Kidney (tissue), 14 donors: ENCODE measurements around the gene PRR29. TPM values are rescaled to one million over a fixed set of nuclear protein-coding genes. Genes with fewer than 3 reads are reported as not detected.
A peak's percentile ranks its signal among the peaks of the same experiment; 100 is the strongest.

Experiments
- DNase-seq, 5 donors: peaks; one replicate each; pipeline ENCODE4 v3.0.0-alpha.2; 2013 to 2020
- FAIRE-seq: peaks from 2 replicates; lab custom pipeline; 2012; peaks lifted over from hg19 to GRCh38; lab: Jason Lieb, UNC
- H3K27ac ChIP-seq, 2 donors: one replicate each; pipeline ENCODE4 v1.7.0; 2013; ENCODE audit warnings: low read depth in 2 of 2, low read length in 2 of 2, inconsistent platforms in 1 of 2
- H3K27me3 ChIP-seq: one replicate; pipeline ENCODE4 v1.7.1; 2013; ENCODE audit warnings: low read length, inconsistent platforms; ENCODE audit not compliant: control insufficient read depth, insufficient read depth
- H3K36me3 ChIP-seq, 3 donors: one replicate each; pipeline versions ENCODE4 v1.7.0 to v1.7.1; 2013; ENCODE audit warnings: low read length in 3 of 3, control low read depth in 1 of 3, inconsistent platforms in 1 of 3; ENCODE audit not compliant: insufficient read depth in 3 of 3, control insufficient read depth in 2 of 3
- H3K4me1 ChIP-seq, 3 donors: one replicate each; pipeline versions ENCODE4 v1.7.0 to v1.7.1; 2013; ENCODE audit warnings: low read length in 3 of 3, inconsistent platforms in 1 of 3, low read depth in 1 of 3; ENCODE audit not compliant: control insufficient read depth in 2 of 3, insufficient read depth in 2 of 3
- H3K4me3 ChIP-seq, 3 donors: one replicate each; pipeline versions ENCODE4 v1.7.0 to v1.8.1; 2013; ENCODE audit warnings: low read length in 3 of 3, control low read depth in 1 of 3, inconsistent platforms in 1 of 3
- H3K9ac ChIP-seq, 3 donors: one replicate each; pipeline versions ENCODE4 v1.7.0 to v1.7.1; 2013; ENCODE audit warnings: low read length in 3 of 3, control low read depth in 1 of 3, inconsistent platforms in 1 of 3
- H3K9me3 ChIP-seq, 3 donors: one replicate each; pipeline versions ENCODE4 v1.7.0 to v1.7.1; 2013; ENCODE audit warnings: low read length in 3 of 3, control low read depth in 1 of 3, inconsistent platforms in 1 of 3; ENCODE audit not compliant: control insufficient read depth in 2 of 3, insufficient read depth in 1 of 3
- intact Hi-C: fragments of 100-400 bp; cut with DNase I; formaldehyde crosslinking; loops from one replicate; pipeline ENCODE4 v1.11.1; 2022
- polyA plus RNA-seq: library from polyadenylated mRNA; stranded (reverse); fragments of 350-450 nt; fragmentation: Illumina TruSeq; extraction: RNeasy Lipid Tissue Mini Kit (QIAGEN cat#74804); gene quantifications from one replicate; pipeline ENCODE4 v1.2.3, GENCODE V29; 2014; ENCODE audit warnings: low read depth, low replicate concordance; ENCODE audit not compliant: insufficient read depth
- total RNA-seq: library from RNA; stranded (reverse); fragmentation: NEBNext Ultra II Directional; extraction: Animal tissue kit (Norgen Biotek cat#: 25700); gene quantifications from one replicate; pipeline ENCODE4 v1.2.1, GENCODE V29; 2021
- TF ChIP-seq, protein P1 (sequence below): IDR thresholded peaks from 3 replicates; pipeline ENCODE4 v1.5.1; 2012; ENCODE audit warnings: mild to moderate bottlenecking, moderate library complexity, borderline replicate concordance; ENCODE audit not compliant: insufficient read depth; ENCODE audit errors: extremely low read depth
- donor health status: control.
- donor health status: control.
- donor health status: control.
- donor health status: control.
- donor health status: control.
- donor health status: DM: yes; HTN: yes; CAD: no.
- donor health status: Normal renal cell carcinoma (clear cell type).

The PRR29 gene
- total and polyA plus RNA-seq, 2 donors from 2014 or later: 1.2 to 4.4 TPM

GRCh38 chr17:64025732-64026294, 27.7 kb downstream of the PRR29 start:
- no peak overlapping the region for H3K9ac ChIP-seq
- H3K9me3 ChIP-seq: no peaks in the 10 kb centered on the region
- TF ChIP-seq, protein P1, sequence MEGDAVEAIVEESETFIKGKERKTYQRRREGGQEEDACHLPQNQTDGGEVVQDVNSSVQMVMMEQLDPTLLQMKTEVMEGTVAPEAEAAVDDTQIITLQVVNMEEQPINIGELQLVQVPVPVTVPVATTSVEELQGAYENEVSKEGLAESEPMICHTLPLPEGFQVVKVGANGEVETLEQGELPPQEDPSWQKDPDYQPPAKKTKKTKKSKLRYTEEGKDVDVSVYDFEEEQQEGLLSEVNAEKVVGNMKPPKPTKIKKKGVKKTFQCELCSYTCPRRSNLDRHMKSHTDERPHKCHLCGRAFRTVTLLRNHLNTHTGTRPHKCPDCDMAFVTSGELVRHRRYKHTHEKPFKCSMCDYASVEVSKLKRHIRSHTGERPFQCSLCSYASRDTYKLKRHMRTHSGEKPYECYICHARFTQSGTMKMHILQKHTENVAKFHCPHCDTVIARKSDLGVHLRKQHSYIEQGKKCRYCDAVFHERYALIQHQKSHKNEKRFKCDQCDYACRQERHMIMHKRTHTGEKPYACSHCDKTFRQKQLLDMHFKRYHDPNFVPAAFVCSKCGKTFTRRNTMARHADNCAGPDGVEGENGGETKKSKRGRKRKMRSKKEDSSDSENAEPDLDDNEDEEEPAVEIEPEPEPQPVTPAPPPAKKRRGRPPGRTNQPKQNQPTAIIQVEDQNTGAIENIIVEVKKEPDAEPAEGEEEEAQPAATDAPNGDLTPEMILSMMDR: peak; percentile 84
- H3K4me3 ChIP-seq: peak overlapping the region in 2 of 3 donors; percentile 33 to 55
- H3K27me3 ChIP-seq: no peaks in the 10 kb centered on the region
- peak overlapping the region in 1 of 2 donors; percentile 39 for H3K27ac ChIP-seq
- intact Hi-C loops: loop anchor here (5.0 kb wide), 1 partner anchor 106 kb away; the partner anchor contains the start of gene ERN1
- peaks cover 0 to 6% (median 0%) of the 10 kb centered on the region in 3 donors for H3K4me1 ChIP-seq
- FAIRE-seq (no peak), DNase-seq (peak; percentile 71 to 92 (median 80))
- H3K36me3 ChIP-seq: no peaks in the 10 kb centered on the region

GRCh38 chr17:64028874-64029464, 30.8 kb downstream of the PRR29 start:
- H3K9ac ChIP-seq: no peak overlapping the region
- intact Hi-C loops: loop anchor here (5.0 kb wide), 1 partner anchor 103 kb away; the partner anchor contains the start of gene ERN1
- FAIRE-seq (no peak), DNase-seq (peak in 3 of 5 donors; percentile 46 to 70 (median 63))
- H3K27me3 ChIP-seq: no peaks in the 10 kb centered on the region
- H3K9me3 ChIP-seq: no peaks in the 10 kb centered on the region
- no peaks in the 10 kb centered on the region for H3K36me3 ChIP-seq
- no peak overlapping the region for H3K4me3 ChIP-seq
- H3K27ac ChIP-seq: no peak overlapping the region
- peaks cover 0 to 3% (median 0%) of the 10 kb centered on the region in 3 donors for H3K4me1 ChIP-seq
- TF ChIP-seq, protein P1: peak; percentile 79

DNA sequence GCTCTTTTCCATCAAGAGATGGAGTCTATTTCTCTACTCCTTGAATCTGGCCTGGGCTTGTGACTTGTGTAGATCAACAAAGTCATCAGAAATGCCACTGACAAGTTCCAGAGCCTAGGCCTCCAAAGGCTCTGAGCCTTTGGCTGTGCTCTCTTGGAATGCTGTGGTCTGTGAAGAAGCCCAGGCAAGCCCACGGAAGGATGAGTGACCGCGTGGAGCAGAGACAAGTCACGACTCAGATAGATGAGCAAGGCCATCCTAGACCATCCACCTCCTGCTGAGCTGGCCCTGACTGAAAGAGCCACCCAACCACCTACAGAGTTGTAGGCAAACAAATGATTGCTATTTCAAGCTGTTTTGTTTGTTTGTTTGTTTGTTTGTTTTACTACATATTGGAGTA, 33.9 kb downstream of the PRR29 start:
- Histone ChIP-seq H3K4me1 (no peaks in the 10 kb centered on the region), H3K9ac (no peak overlapping the region), H3K27ac (no peak overlapping the region), H3K27me3 (no peaks in the 10 kb centered on the region), H3K4me3 (no peak overlapping the region), H3K9me3 (no peaks in the 10 kb centered on the region), H3K36me3 (no peaks in the 10 kb centered on the region)
- intact Hi-C loops: no loop called here
- FAIRE-seq (no peak), DNase-seq (no peak)
- TF ChIP-seq, protein P1: no peak
